A549 (cell line): Measurements from ENCODE around the gene ZIK1. TPM values are rescaled to one million over a fixed set of nuclear protein-coding genes. Genes with fewer than 3 reads are reported as not detected.

Source experiments
- ATAC-seq, 2 experiments: fragments of 200-7000 bp in 1 of 2; fragments of >200 bp in 1 of 2; cut with Nextera tagmentation in 1 of 2; cut with Tn5 transposase in 1 of 2; 3 replicates each; pipeline versions ENCODE4 v1.8.0 to v1.9.1; 2018 to 2020; ENCODE audit warnings: mild to moderate bottlenecking in 1 of 2, moderate library complexity in 1 of 2
- CTCF ChIA-PET: fragments of 300-600 bp; sonication (Branson Sonifier 250); formaldehyde crosslinking; extraction: SDS; loops from one replicate; lab custom pipeline; 2021; ENCODE audit warnings: antibody characterized with exemption, inconsistent platforms; lab: Yijun Ruan, JAX
- POLR2A ChIA-PET: fragments of 350-600 bp; formaldehyde crosslinking; extraction: SDS; loops from one replicate; lab custom pipeline; 2021; ENCODE audit warnings: antibody characterized with exemption, inconsistent platforms; lab: Yijun Ruan, JAX
- DNase-seq, 2 experiments: peaks; one replicate each; pipeline versions ENCODE4 v3.0.0 to v3.0.0-alpha.2; 2011 to 2016; ENCODE audit warnings: low read depth in 1 of 2, low spot score in 1 of 2
- FAIRE-seq: peaks from 2 replicates; lab custom pipeline; 2011; peaks lifted over from hg19 to GRCh38; lab: Jason Lieb, UNC
- H3K27ac ChIP-seq, 2 experiments: fragments of >200 bp; sonication (Bioruptor Twin); formaldehyde crosslinking; 3 replicates each; pipeline ENCODE4 v1.5.1; 2016 to 2017
- H3K4me1 ChIP-seq: fragments of >200 bp; sonication (Bioruptor Twin); formaldehyde crosslinking; 3 replicates; pipeline ENCODE4 v1.6.1; 2016
- H3K4me2 ChIP-seq: fragments of >200 bp; sonication (Bioruptor Twin); formaldehyde crosslinking; 3 replicates; pipeline ENCODE4 v1.6.1; 2016
- H3K4me3 ChIP-seq: fragments of >200 bp; sonication (Bioruptor Twin); formaldehyde crosslinking; 3 replicates; pipeline ENCODE4 v1.5.1; 2016
- H3K9me3 ChIP-seq: fragments of >200 bp; sonication (Bioruptor Twin); formaldehyde crosslinking; 3 replicates; pipeline ENCODE4 v1.6.1; 2016
- CHD4 ChIP-seq: fragments of 200-600 bp; sonication (generic); IDR thresholded peaks from 2 replicates; pipeline ENCODE4 v1.6.1; 2016; ENCODE audit warnings: antibody characterized with exemption, mild to moderate bottlenecking, borderline replicate concordance
- E2F6 ChIP-seq: IDR thresholded peaks from 2 replicates; pipeline ENCODE4 v1.6.1; 2012; ENCODE audit warnings: low read depth, borderline replicate concordance
- EHMT2 ChIP-seq: fragments of 200-600 bp; sonication (generic); IDR thresholded peaks from 2 replicates; pipeline ENCODE4 v1.6.1; 2016; ENCODE audit warnings: antibody characterized with exemption, low read depth, mild to moderate bottlenecking, moderate library complexity
- ELK1 ChIP-seq: fragments of 150-350 bp; IDR thresholded peaks from 2 replicates; pipeline ENCODE4 v1.6.1; 2014; ENCODE audit warnings: low read depth, mild to moderate bottlenecking, low read length
- GATA3 ChIP-seq: IDR thresholded peaks from 2 replicates; pipeline ENCODE4 v1.6.1; 2012; ENCODE audit warnings: borderline replicate concordance
- HEYL ChIP-seq: fragments of 250-450 bp; sonication (Bioruptor Pico); IDR thresholded peaks from 2 replicates; pipeline ENCODE4 v1.8.0; 2021; ENCODE audit warnings: mild to moderate bottlenecking, moderate library complexity
- JUN ChIP-seq, 2 experiments: fragments of >200 bp; sonication (Bioruptor Twin); formaldehyde crosslinking; IDR thresholded peaks; 2 replicates in 1 of 2; 3 replicates in 1 of 2; pipeline ENCODE4 v1.6.1; 2016 to 2017
- KDM5A ChIP-seq: fragments of 200-600 bp; sonication (generic); IDR thresholded peaks from 2 replicates; pipeline ENCODE4 v1.6.1; 2016; ENCODE audit warnings: antibody characterized with exemption, mild to moderate bottlenecking
- MAX ChIP-seq: IDR thresholded peaks from 2 replicates; pipeline ENCODE4 v1.6.1; 2012
- MAZ ChIP-seq: fragments of 150-350 bp; IDR thresholded peaks from 2 replicates; pipeline ENCODE4 v1.6.1; 2014; ENCODE audit warnings: antibody characterized with exemption, low read depth, low read length, borderline replicate concordance
- NR3C1 ChIP-seq: fragments of >200 bp; sonication (Bioruptor Twin); formaldehyde crosslinking; IDR thresholded peaks from 3 replicates; pipeline ENCODE4 v1.6.1; 2017
- RCOR1 ChIP-seq: fragments of 150-350 bp; IDR thresholded peaks from 2 replicates; pipeline ENCODE4 v1.6.1; 2014; ENCODE audit warnings: antibody characterized with exemption, low read length, low read depth
- RNF2 ChIP-seq: fragments of 200-600 bp; sonication (generic); IDR thresholded peaks from 2 replicates; pipeline ENCODE4 v1.6.1; 2016; ENCODE audit warnings: low read depth, mild to moderate bottlenecking, antibody characterized with exemption, moderate library complexity, borderline replicate concordance
- ZC3H11A ChIP-seq: fragments of 450-650 bp; IDR thresholded peaks from 2 replicates; pipeline ENCODE4 v1.6.1; 2014; ENCODE audit warnings: antibody characterized with exemption, mild to moderate bottlenecking
- ZFP36 ChIP-seq: fragments of 450-650 bp; IDR thresholded peaks from 2 replicates; pipeline ENCODE4 v1.6.1; 2014; ENCODE audit warnings: borderline replicate concordance; ENCODE audit not compliant: partially characterized antibody
- ZSCAN20 ChIP-seq: fragments of 250-450 bp; sonication (Bioruptor Pico); IDR thresholded peaks from 2 replicates; pipeline ENCODE4 v1.8.0; 2022; ENCODE audit warnings: mild to moderate bottlenecking, moderate library complexity
- WGBS: methylation state at CpG from one replicate; pipeline ENCODE4 v1.1.6; 2017; ENCODE audit errors: missing lambda C conversion rate; 5-methylcytosine and 5-hydroxymethylcytosine counted together
- polyA plus RNA-seq, 4 experiments: library from polyadenylated mRNA; depleted of rRNA in 3 of 4; stranded (reverse); fragments of >200 nt; fragmentation: RNase III in 1 of 4; extraction: RNeasy Plus Mini Kit Qiagen cat#74134 plus additional on column Dnase treatment in 1 of 4; gene quantifications; 2 replicates in 3 of 4; 3 replicates in 1 of 4; pipeline ENCODE4 v1.2.3, GENCODE V29; 2011 to 2017

Gene ZIK1
- polyA plus RNA-seq, 2 of the 4 experiments (the other 2 are of a cell fraction): 0.03 TPM; not detected in 1

- no peak for FAIRE-seq
- WGBS: 55% methylated on average over 8 of the region's 8 CpGs
- no peak overlapping the region; a peak in 1 of 6 replicates for H3K27ac ChIP-seq
These were observed 15.4 kb downstream of the ZIK1 start for GRCh38 chr19:57599377-57599760.

GRCh38 chr19:57599761-57600383, 15.9 kb downstream of the ZIK1 start, which contains the start of gene ZNF530:
ZNF530 (plus strand) TSS chr19:57599885; CDS start chr19:57604346, 4,461 bp downstream.
- POLR2A ChIA-PET: no interaction called here
- H3K4me1 ChIP-seq: no peaks in the 10 kb centered on the region
- FAIRE-seq (peak; percentile 96), ATAC-seq (peak; percentile 99), DNase-seq (peak; percentile 93 to 96)
- peak within 1 kb of the TSS; percentile 82 for H3K4me2 ChIP-seq
- H3K9me3 ChIP-seq: peaks cover 83% of the 10 kb centered on the region
- CTCF ChIA-PET: interaction anchor here (0.9 kb wide), 2 partner anchors 14 to 21 kb away, joined by 3 to 4 read pairs; partner anchors contain the start of genes ZNF134 and ZNF416
- peak within 1 kb of the TSS; percentile 17 to 80; a peak in 3 of 6 replicates for H3K27ac ChIP-seq
- WGBS: 4% methylated on average over 21 of the region's 53 CpGs
- TF ChIP-seq ZFP36: peak; percentile 73
- peak; percentile 87 for TF ChIP-seq E2F6
- no peak for TF ChIP-seq MAZ
- peak in 1 of 2 experiments; percentile 45; a peak in 1 of 5 replicates for TF ChIP-seq JUN (IDR thresholded peaks at IDR 0.05)
- TF ChIP-seq GATA3: peak; percentile 62; the same call in 1 of the 2 replicates
- TF ChIP-seq MAX: peak; percentile 71; the same call in 1 of the 2 replicates
- peak within 1 kb of the TSS; percentile 56 for H3K4me3 ChIP-seq

More at GRCh38 chr19:57599377-57599760, 15.4 kb downstream of the ZIK1 start:
- TF ChIP-seq ELK1: no peak
- TF ChIP-seq, all 56 proteins: peak for 0
- H3K9me3 ChIP-seq: peaks cover 82% of the 10 kb centered on the region
- H3K4me2 ChIP-seq: peak overlapping the region; percentile 82
- POLR2A ChIA-PET: no interaction called here
- peak overlapping the region; percentile 56 for H3K4me3 ChIP-seq
- CTCF ChIA-PET: interaction anchor here (0.9 kb wide), 1 partner anchor 15 kb away, joined by 4 read pairs; the partner anchor contains the start of gene ZNF134
- H3K4me1 ChIP-seq: no peaks in the 10 kb centered on the region
- ATAC-seq (peak in 1 of 2 experiments; percentile 40; a peak in 1 of 6 replicates), DNase-seq (no peak)

- Histone ChIP-seq H3K4me1 (no peaks in the 10 kb centered on the region), H3K27ac (no peak overlapping the region), H3K9me3 (peaks cover 99% of the 10 kb centered on the region)
- ATAC-seq (no peak), FAIRE-seq (peak; percentile 56)
- TF ChIP-seq NR3C1 (no peak), CHD4 (no peak), ZC3H11A (no peak), HEYL (CRISPR knock-in tag) (no peak), ZSCAN20 (CRISPR knock-in tag) (no peak), EHMT2 (no peak)
- TF ChIP-seq, all 56 proteins: peak for 0
- Histone ChIP-seq H3K4me2 (no peak overlapping the region), H3K4me3 (no peak overlapping the region)
- CTCF ChIA-PET: interaction anchor here (0.6 to 1.4 kb wide), 2 partner anchors 18 to 40 kb away, joined by 3 read pairs; no protein-coding TSS in a partner anchor
- no peak for DNase-seq
- WGBS: 87% methylated on average over 5 of the region's 5 CpGs
- POLR2A ChIA-PET: no interaction called here
These were observed 23.0 kb downstream of the ZIK1 start for GRCh38 chr19:57606931-57607330.

GRCh38 chr19:57611113-57611512, 27.2 kb downstream of the ZIK1 start:
- Histone ChIP-seq H3K4me1 (no peaks in the 10 kb centered on the region), H3K4me3 (no peak overlapping the region), H3K27ac (no peak overlapping the region), H3K9me3 (peaks cover 97% of the 10 kb centered on the region), H3K4me2 (no peak overlapping the region)
- WGBS: 60% methylated on average over 4 of the region's 4 CpGs
- TF ChIP-seq RCOR1 (no peak), RNF2 (no peak), KDM5A (no peak)
- POLR2A ChIA-PET: no interaction called here
- DNase-seq (no peak), FAIRE-seq (no peak), ATAC-seq (no peak)
- CTCF ChIA-PET: no interaction called here
